T-helper 9 cell (primary cell): ENCODE data around the gene TSGA10IP.
"Not testable (repeated sequence)": the region's sequence is repeated elsewhere in the genome, so short reads cannot be mapped to it uniquely, and the experiment has no call there.

Experiments used
- DNase-seq: peaks from one replicate; pipeline ENCODE4 v3.0.0-alpha.2; 2020

Gene TSGA10IP

DNA sequence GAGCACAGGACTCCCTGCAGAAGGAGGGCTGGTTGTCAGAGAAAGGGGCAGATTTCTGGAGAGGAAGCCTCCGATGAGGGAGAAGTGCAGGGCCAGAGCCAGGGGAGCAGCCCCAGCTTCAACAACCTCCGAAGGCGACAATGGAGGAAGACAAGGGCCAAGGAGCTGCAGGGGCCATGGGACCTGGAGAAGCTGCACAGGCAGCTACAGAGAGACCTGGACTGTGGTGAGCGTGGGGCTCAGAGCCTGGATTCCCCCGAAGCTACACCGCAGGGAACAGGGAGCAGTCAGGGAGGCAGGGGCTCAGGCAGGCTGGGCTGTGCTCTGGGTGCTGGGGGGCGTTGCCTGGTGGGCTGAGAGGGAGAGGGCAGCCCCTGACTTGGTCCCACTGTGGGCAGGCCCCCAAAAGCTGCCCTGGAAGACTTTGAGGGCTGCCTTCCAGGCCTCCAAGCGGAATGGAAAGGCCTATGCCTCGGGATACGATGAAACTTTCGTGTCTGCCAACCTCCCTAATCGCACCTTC is 2.4 kb downstream of the TSGA10IP start:
- DNase-seq = no peak

DNA sequence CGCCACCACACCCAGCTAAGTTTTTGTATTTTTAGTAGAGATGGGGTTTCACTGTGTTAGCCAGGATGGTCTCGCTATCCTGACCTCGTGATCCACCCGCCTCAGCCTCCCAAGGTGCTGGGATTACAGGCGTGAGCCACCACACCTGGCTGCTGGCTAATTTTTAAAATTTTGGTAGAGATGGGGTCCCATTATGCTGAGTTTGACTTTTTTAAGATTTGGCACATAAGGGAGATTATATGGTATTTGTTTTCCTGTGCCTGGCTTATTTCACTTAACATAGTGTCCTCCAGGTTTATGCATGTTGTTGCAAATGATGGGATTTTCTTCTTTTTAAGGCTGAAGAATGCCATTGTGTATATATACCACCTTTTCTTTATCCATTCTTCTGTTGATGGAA is 5.4 kb downstream of the TSGA10IP start:
- not testable (repeated sequence) for DNase-seq

DNA sequence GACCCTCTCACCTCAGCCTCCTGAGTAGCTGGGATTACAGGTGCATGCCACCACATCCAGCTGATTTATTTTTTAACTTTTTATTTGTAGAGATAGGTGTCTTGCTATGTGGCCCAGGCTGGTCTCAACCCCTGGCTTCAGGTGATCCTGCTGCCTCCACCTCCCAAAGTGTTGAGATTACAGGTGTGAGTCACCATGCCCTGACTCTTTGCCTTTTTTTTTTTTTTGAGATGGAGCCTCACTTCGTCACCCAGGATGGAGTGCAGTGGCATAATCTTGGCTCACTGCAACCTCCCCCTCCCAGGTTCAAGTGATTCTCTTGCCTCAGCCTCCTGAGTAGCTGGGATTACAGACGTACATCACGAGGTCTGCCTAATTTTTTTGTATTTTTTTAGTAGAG is 6.4 kb downstream of the TSGA10IP start:
- DNase-seq = not testable (repeated sequence)

DNA sequence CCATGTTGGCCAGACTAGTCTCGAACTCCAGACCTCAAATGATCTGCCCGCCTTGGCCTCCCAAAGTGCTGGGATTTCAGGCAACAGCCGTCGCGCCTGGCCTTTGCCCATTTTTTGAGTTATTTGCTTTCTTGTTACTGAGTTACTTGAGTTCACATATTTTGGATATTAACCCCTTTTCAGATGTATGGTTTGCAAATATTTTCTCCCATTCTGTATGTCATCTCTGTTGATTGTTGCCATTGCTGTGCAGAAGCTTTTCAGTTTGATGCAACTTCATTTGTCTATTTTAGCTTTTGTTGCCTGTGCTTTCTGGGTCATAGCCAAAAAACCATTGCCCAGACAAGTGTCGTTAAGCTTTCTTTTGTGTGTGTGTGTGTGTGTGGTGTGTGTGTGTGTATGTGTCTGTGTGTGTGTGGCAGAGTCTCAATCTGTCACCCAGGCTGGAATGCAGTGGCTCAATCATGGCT is 6.8 kb downstream of the TSGA10IP start:
- DNase-seq = no peak

DNA sequence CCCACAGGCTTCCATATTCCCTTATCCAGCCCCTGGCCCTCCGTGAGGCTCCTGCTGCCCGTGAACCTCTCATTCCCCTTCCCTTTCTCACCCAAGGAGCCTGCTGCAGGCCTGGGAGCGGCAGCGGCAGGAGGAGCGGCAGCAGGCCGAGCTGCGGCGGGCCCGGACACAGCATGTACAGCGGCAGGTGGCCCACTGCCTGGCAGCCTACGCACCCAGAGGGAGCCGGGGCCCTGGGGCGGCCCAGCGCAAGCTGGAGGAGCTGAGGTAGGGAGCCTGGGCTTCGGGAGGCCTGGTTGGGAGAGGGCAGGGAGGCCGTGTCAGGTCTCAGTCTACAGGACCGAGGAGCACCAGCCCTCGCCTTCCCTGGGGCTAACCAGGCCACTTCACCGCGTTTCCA is 8.2 kb downstream of the TSGA10IP start:
- DNase-seq = no peak

DNA sequence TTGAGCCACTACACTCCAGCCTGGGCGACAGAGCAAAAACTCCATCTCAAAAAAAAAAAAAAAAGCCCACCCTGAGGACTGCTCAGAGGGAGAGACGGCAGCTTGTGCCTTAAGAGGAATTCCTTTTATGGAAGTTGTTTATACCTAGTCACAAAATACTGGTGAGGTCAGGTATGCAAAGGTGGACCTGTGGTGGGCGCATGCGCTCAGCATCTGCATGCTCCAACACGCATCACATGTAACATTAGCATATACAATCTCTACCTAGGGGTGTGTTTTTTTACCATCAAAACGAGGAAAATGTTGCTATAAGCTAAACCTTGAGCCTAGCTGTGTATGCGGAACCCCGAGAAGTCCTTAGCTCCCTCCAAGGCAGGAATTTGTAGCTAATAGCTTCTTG is 9.5 kb downstream of the TSGA10IP start:
- DNase-seq = no peak

DNA sequence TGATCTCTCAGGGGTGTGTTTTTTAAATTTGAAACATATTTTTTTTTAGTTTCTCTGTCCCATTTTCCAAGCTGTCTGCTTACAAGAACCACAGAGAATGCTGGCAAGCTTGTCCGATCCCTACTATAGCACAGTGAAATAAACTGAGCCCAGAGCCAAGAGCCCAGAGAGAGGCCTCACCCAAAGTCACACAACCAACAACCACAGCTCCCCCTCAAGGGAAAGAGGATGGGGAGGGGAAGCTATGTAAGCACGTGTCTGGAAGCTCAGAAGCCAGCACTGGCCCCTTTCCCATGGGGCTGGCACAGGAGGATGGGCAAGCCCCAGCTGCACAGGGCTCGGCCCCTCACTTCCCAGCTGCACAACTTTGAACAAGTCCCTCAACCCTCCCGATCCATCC is 13.0 kb downstream of the TSGA10IP start:
- no peak for DNase-seq

DNA sequence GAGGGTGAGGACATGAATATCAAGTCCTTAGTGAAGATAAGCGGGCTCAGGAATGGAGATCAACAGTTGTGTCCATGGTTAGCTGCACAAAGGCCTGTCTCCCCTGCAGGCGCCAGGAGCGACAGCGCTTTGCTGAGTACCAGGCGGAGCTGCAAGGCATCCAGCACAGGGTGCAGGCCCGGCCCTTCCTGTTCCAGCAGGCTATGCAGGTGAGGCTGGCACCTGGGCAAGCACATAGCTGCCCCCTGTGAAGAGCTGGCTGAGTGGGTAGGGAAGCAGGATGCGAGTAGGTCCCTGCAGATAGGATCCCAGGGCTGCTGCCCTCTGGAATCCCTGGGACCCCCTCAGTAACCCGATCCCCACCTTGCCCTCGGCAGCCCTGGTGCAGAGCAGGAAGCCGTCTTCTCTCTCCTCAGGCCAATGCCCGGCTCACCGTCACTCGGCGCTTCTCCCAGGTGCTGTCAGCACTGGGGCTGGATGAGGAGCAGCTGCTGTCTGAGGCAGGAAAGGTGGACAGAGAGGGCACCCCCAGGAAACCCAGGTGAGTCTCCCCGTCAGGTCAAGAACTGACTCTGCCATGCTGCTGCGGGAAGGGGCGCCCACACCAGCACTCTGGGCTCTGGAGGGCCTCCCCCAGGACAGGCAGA is 13.6 kb downstream of the TSGA10IP start:
- DNase-seq = no peak

DNA sequence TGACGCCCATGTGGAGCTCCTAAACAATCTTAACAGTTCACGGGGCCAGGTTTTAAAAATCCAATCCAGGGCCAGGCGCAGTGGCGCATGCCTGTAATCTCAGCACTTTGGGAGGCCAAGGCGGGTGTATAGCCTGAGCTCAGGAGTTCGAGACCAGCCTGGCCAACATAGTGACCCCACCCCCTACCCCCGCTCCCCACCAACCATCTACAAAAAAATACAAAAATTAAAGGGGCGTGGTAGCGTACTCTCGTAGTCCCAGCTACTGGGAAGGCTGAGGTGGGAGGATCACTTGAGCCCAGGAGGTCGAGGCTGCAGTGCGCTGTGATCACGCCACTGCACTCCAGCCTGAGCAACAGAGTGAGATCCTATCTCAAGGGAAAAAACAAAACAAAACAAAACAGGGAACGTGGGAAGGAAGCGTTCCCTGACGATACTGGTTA is 15.6 kb downstream of the TSGA10IP start:
- DNase-seq = no peak

DNA sequence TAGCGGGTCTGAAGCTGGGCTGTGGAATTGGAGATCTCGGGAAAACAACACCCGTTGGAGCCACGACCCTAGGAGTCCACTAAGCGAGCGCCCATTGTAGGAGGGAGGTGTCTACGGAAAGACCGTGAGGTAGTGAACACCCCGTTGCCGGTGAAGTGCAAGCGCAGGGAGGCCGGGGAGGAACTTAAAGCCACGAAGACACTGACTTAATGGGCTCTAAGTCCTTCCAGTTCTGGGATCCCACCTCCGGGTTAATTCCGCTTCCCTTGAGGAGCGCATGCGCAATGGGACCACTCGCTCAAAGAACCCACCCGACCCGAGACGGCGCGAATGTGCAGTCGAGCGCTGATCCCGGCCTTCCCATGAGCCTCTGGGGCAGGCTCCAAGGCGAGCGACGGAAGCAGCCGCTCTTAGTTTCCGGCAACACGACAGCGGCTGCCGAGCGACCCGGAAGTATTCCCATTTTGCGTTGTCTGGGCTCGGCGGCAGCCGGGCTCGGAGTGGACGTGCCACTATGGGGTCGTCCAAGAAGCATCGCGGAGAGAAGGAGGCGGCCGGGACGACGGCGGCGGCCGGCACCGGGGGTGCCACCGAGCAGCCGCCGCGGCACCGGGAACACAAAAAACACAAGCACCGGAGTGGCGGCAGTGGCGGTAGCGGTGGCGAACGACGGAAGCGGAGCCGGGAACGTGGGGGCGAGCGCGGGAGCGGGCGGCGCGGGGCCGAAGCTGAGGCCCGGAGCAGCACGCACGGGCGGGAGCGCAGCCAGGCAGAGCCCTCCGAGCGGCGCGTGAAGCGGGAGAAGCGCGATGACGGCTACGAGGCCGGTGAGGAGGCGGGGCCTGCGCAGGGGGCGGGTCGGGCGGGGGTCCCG is 16.2 kb downstream of the TSGA10IP start, which contains the start of gene SART1:
TSS of gene SART1 (plus strand) at position 468 of the 874 bp plus-strand sequence. CDS start at position 515, 47 bp downstream.
- peak; percentile 91 for DNase-seq

DNA sequence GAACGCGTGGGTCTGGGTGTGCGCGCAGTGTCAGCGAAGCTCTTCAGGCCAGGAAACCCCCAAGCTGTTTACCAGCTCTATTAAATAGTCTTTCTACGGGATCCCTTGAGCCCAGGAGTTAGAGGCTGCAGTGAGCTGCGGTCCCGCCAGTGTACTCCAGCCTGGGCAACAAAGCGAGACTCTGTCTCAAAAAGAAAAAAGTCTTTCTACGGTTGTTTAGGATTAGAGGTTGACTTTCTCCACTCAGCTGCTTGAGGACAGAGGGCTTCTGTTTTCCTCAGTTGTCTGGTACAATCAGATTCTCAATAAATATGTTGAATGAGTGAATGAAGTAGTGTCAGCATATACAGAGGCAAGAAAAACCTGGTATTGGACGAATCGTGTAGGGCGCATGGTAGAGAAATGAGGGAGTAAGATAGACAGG is 16.9 kb downstream of the TSGA10IP start:
- DNase-seq = no peak

DNA sequence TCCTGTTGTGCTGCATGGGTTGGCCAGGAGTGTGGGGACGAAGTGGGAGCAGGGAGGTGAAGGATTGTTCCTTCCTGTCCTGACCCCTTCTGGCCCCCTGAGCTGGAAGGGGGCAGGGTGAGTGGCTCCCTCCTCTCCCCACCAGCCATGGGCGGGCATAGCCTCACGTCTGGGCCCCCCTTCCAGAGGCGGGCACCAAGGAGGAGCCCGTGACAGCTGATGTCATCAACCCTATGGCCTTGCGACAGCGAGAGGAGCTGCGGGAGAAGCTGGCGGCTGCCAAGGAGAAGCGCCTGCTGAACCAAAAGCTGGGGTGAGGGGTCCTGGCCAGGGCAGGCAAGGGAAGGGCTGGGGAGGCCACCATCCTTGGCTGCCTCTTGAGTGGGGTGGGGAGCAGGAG is 19.6 kb downstream of the TSGA10IP start:
- no peak for DNase-seq

DNA sequence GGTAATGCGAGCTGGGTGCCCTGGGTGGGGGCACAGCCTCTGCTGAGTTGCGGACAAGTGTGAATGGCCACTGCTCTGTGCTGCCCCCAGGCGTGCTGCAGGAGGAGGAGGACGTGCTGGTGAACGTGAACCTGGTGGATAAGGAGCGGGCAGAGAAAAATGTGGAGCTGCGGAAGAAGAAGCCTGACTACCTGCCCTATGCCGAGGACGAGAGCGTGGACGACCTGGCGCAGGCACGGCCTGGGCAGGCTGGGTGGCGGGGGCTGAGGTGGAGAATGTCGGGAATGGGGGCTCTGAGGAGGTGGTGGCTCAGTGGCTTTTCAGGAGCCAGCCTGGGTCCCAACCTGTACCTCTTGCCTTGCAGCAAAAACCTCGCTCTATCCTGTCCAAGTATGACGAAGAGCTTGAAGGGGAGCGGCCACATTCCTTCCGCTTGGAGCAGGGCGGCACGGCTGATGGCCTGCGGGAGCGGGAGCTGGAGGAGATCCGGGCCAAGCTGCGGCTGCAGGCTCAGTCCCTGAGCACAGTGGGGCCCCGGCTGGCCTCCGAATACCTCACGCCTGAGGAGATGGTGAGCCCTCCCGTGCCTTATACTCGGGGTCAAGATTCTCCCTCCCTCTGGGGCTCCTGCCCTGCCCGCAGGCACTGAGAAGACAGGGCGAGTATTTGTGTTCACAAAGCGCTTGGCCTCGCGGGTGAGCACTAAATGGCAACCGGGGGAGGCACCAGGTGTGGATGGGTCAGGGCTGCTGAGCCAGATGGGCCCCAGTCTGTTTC is 20.9 kb downstream of the TSGA10IP start:
- no peak for DNase-seq

DNA sequence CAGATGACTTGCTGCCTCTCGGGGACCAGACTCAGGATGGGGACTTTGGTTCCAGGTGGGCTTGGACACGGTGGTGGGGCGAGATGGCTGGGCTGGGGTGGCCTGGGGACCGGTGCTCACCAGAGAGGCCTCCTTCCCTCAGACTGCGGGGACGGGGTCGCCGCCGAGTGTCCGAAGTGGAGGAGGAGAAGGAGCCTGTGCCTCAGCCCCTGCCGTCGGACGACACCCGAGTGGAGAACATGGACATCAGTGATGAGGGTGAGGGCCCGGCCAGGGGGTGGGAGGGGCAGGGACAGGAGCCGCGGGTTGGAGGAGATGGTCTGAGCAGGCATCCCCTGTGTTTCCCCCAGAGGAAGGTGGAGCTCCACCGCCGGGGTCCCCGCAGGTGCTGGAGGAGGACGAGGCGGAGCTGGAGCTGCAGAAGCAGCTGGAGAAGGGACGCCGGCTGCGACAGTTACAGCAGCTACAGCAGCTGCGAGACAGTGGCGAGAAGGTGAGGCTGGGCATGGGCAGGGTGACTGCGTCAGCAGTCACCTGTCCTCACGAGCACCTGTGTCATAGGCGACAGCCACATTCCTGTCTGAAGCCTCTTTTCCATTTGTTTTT is 22.2 kb downstream of the TSGA10IP start:
- no peak for DNase-seq

DNA sequence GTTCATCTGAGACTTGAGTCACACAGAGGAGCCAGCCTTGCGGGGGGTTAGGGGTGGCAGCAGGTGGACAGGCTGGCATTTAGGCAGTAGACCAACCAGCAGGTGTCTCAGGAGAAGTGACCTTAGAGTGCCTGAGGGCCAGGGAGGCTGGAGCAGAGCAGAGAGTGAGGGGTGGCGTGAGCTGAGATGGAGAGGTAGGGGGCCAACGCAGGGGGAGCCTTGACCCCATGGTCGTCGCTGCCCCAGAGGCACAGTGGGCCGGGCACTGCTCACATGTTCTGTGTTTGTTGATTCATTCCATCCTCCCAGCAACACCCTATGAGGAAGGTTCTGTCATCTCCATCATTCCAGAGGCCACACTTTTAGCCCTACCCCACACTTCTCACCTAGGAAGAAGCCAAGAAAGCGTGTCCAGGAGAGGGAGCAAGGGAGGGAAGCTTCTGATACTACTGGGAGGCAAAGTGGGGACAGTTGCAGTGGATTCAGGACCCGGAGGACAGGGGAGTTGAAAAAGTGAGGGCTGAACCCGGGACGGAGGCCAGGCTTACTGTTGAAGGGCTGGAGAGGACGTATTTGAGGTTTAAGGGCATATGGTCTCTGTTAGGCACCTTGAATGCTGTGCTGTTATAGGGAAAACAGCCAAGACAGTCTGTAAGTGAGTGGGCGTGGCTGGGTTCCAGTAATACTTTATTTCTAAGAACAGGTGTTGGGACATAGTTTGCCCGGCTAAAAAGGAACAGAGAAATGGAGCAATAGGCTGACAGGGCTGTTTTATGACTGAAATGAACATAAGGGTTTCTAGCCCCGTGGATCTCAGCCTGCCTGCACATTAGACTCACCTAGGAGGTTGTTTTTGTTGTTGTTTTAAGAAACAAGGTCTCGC is 23.6 kb downstream of the TSGA10IP start:
- DNase-seq = no peak

DNA sequence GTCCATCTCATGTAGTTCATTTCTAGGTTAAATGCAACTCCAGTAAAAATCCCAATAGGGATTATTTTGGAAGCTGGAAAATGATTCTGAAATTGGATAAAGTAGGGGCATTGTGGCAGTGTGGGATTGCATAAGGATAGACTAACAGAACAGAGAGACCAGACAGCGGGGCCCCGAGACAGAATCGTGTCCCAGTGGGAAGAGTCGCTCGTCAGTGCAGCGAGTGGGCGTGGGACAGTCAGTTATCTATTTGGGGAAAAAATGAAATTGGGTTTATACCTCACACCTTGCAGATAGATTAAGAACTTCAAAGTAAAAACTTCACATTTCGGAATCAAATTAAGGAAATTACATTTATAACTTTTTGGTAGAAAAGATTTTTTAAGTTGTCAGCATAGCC is 26.8 kb downstream of the TSGA10IP start:
- no peak for DNase-seq

DNA sequence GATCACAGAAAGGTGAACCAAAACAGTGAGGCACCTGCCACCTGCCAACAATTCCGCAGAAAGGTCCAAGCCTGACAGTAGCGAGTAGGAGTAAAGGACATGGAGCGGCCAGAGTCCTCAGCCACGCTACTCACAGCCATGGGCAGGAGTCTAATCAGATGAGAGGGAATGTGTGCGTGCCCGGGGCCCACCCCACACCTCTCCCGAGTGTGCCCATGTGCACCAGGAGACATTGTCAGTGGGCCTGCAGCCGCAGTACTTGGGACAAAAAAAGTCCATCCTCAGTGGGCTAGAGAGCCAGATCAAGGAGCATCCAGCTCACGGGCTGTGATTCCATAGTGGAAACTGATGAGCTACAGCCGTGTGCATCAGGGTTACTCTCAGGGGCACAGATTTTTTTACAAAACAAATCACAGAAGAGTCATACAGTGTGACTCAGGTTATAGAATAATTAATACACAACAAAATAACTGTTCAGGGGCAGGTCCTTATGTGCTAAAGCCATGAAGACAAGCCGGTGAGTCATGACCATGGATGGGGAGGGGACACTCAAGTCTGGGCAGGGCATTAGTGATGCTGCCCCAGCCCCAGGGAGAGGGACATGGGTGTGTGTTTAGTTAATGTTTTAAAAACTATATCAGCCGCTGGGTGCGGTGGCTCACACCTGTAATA is 28.3 kb downstream of the TSGA10IP start:
- no peak for DNase-seq

DNA sequence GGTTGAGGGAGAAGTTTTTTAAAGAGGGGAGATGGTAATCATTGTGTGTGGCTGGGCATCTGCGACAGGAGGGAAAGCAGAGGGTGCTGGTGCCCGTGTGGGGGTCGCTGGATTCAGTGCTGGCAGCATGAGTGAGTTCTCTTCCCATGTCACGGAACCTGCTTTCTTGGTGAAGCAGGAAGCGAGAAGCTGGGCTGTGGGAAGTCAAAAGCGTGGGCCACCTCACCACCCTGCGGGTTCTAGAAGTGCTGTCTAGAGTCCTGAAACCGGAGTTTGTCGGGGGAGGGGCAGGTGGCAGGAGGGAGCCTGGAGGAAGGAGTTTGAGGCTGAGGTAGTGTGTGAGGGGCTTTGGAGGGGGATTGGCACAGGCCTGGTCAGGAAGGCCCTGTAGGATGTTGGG is 30.5 kb downstream of the TSGA10IP start:
- DNase-seq = no peak

DNA sequence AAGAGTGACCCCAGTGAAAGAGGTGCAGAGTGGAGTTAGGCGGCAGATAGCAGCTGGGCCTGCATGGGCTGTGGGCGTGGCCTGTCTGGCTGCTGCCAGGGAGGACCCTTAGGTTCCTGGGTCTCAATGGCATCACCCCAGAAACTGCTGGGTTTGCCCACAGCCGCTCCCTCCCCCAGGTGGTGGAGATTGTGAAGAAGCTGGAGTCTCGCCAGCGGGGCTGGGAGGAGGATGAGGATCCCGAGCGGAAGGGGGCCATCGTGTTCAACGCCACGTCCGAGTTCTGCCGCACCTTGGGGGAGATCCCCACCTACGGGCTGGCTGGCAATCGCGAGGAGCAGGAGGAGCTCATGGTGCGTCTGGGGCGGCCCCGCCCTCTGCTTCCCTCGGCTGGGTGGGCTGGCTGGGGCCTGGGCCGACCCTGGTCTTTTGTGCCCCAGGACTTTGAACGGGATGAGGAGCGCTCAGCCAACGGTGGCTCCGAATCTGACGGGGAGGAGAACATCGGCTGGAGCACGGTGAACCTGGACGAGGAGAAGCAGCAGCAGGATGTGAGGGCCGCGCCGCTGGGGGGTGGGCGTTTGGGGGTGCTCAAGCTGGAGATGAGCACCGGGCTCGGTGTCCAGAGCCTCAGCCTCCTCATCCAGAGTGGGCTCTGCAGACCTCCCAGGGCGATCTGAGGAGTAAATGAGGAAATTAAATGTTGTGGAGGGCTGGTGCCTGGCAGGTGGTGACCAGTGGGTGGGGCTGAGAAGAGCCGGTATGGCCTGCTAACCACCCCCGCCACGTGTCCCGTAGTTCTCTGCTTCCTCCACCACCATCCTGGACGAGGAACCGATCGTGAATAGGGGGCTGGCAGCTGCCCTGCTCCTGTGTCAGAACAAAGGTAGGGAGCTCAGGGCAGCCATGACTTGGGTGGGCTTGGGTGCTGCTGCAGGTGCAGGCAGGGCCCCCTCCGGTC is 31.2 kb downstream of the TSGA10IP start:
- DNase-seq = no peak
